DOHH2 (cell line): ENCODE data around the gene TRIM15.

Source experiments
- H3F3A ChIP-seq: fragments of 200-600 bp; sonication (generic), shearing (Covaris generic); 2 replicates; pipeline ENCODE4 v1.6.0; 2016; ENCODE audit warnings: antibody characterized with exemption, mild to moderate bottlenecking; ENCODE audit not compliant: control insufficient read depth, insufficient read depth
- H3K27ac ChIP-seq: fragments of 200-600 bp; sonication (generic); 2 replicates; pipeline ENCODE4 v1.5.1; 2014; ENCODE audit warnings: low read depth, mild to moderate bottlenecking, low read length, moderate library complexity
- H3K27me3 ChIP-seq: fragments of 200-600 bp; sonication (generic); 2 replicates; pipeline ENCODE4 v1.6.1; 2014; ENCODE audit warnings: mild to moderate bottlenecking, low read length, mixed read lengths; ENCODE audit not compliant: control insufficient read depth
- H3K36me3 ChIP-seq: fragments of 200-600 bp; sonication (generic); 2 replicates; pipeline ENCODE4 v1.6.1; 2014; ENCODE audit warnings: mild to moderate bottlenecking, low read length, moderate library complexity, mixed read lengths; ENCODE audit not compliant: control insufficient read depth
- H3K4me1 ChIP-seq: fragments of 200-600 bp; sonication (generic); 2 replicates; pipeline ENCODE4 v1.6.1; 2014; ENCODE audit warnings: mild to moderate bottlenecking, low read length, mixed read lengths; ENCODE audit not compliant: control insufficient read depth
- H3K4me2 ChIP-seq: fragments of 200-600 bp; sonication (generic); 2 replicates; pipeline ENCODE4 v1.6.0; 2014; ENCODE audit warnings: mild to moderate bottlenecking, low read length, moderate library complexity
- H3K4me3 ChIP-seq: fragments of 200-600 bp; sonication (generic); 2 replicates; pipeline ENCODE4 v1.5.1; 2014; ENCODE audit warnings: mild to moderate bottlenecking, low read length, mixed read lengths
- H3K79me2 ChIP-seq: fragments of 200-600 bp; sonication (generic); 2 replicates; pipeline ENCODE4 v1.6.1; 2014; ENCODE audit warnings: mild to moderate bottlenecking, low read length, mixed read lengths; ENCODE audit not compliant: control insufficient read depth
- H3K9me2 ChIP-seq: fragments of 200-600 bp; sonication (generic); replicated peaks from 2 replicates; pipeline ENCODE4 v1.6.1; 2014; ENCODE audit warnings: mild to moderate bottlenecking, low read length, mixed read lengths; ENCODE audit not compliant: control insufficient read depth
- H3K9me3 ChIP-seq: fragments of 200-600 bp; sonication (generic); 2 replicates; pipeline ENCODE4 v1.6.1; 2014; ENCODE audit warnings: antibody characterized with exemption, low read length, mixed read lengths; ENCODE audit not compliant: control insufficient read depth, insufficient read depth
- H4K20me1 ChIP-seq: fragments of 200-600 bp; sonication (generic); 2 replicates; pipeline ENCODE4 v1.6.0; 2014; ENCODE audit warnings: low read depth, mild to moderate bottlenecking, antibody characterized with exemption, low read length, moderate library complexity; ENCODE audit not compliant: control insufficient read depth, insufficient read depth
- EZH2phosphoT487 ChIP-seq: fragments of 200-600 bp; sonication (generic); IDR thresholded peaks from 2 replicates; pipeline ENCODE4 v1.6.1; 2017; ENCODE audit warnings: borderline replicate concordance, mild to moderate bottlenecking, antibody characterized with exemption, low read length, moderate library complexity, mixed read lengths
- TF ChIP-seq, protein P1 (sequence below): fragments of 200-600 bp; sonication (generic); IDR thresholded peaks from one replicate; pipeline ENCODE4 v1.5.1; 2014; ENCODE audit warnings: antibody characterized with exemption, mild to moderate bottlenecking, low read depth, low read length; ENCODE audit not compliant: poor library complexity, severe bottlenecking

The TRIM15 gene

GRCh38 chr6:30129265-30130178, 33.8 kb upstream of the TRIM15 start:
- Histone ChIP-seq H3K36me3 (no peaks in the 10 kb centered on the region), H3K4me2 (no peak overlapping the region), H3K27ac (no peak overlapping the region), H3K4me3 (no peak overlapping the region), H3F3A (no peaks in the 10 kb centered on the region), H3K79me2 (no peaks in the 10 kb centered on the region), H3K9me2 (no peaks in the 10 kb centered on the region), H3K27me3 (peaks cover 55% of the 10 kb centered on the region), H3K4me1 (0 out of 2 replicates have a peak, but pooled peaks cover 3% of the 10 kb centered on the region), H4K20me1 (no peaks in the 10 kb centered on the region), H3K9me3 (no peaks in the 10 kb centered on the region)
- TF ChIP-seq, protein P1, sequence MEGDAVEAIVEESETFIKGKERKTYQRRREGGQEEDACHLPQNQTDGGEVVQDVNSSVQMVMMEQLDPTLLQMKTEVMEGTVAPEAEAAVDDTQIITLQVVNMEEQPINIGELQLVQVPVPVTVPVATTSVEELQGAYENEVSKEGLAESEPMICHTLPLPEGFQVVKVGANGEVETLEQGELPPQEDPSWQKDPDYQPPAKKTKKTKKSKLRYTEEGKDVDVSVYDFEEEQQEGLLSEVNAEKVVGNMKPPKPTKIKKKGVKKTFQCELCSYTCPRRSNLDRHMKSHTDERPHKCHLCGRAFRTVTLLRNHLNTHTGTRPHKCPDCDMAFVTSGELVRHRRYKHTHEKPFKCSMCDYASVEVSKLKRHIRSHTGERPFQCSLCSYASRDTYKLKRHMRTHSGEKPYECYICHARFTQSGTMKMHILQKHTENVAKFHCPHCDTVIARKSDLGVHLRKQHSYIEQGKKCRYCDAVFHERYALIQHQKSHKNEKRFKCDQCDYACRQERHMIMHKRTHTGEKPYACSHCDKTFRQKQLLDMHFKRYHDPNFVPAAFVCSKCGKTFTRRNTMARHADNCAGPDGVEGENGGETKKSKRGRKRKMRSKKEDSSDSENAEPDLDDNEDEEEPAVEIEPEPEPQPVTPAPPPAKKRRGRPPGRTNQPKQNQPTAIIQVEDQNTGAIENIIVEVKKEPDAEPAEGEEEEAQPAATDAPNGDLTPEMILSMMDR, result no peak
- no peak for TF ChIP-seq EZH2phosphoT487

DNA sequence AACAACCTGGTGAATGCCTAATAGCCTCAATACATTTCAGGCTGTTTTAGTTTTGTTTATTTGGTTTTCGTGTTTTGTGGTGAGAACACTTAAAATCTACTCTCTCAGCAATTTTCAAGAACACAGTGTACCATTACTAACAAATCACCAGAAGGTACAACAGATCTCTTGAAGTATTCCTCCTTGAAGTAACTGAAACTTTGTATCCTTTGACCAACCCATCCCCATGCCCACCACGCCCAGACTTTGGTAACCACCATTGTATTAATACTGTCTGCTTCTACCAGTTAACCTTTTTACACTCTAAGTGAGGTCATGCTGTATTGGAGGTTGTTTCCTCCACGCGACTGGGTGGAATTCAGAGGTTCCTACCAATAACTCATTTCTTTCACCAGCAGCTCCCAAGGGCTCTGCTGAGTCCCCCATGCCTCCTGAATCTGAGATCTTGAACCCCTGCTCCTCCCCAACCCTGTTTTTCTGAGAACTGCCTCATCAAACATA, 33.1 kb upstream of the TRIM15 start:
- no peaks in the 10 kb centered on the region for H3K9me2 ChIP-seq
- H3K27me3 ChIP-seq, result peaks cover 58% of the 10 kb centered on the region
- H3K4me3 ChIP-seq, result no peak overlapping the region
- no peaks in the 10 kb centered on the region for H3K9me3 ChIP-seq
- H3K4me2 ChIP-seq, result no peak overlapping the region
- no peak overlapping the region for H3K27ac ChIP-seq
- 0 out of 2 replicates have a peak, but pooled peaks cover 3% of the 10 kb centered on the region for H3K4me1 ChIP-seq
- TF ChIP-seq EZH2phosphoT487, result no peak
- TF ChIP-seq, protein P1, result no peak
- H3K36me3 ChIP-seq, result no peaks in the 10 kb centered on the region
- H3K79me2 ChIP-seq, result no peaks in the 10 kb centered on the region
- H4K20me1 ChIP-seq, result no peaks in the 10 kb centered on the region
- H3F3A ChIP-seq, result no peaks in the 10 kb centered on the region

DNA sequence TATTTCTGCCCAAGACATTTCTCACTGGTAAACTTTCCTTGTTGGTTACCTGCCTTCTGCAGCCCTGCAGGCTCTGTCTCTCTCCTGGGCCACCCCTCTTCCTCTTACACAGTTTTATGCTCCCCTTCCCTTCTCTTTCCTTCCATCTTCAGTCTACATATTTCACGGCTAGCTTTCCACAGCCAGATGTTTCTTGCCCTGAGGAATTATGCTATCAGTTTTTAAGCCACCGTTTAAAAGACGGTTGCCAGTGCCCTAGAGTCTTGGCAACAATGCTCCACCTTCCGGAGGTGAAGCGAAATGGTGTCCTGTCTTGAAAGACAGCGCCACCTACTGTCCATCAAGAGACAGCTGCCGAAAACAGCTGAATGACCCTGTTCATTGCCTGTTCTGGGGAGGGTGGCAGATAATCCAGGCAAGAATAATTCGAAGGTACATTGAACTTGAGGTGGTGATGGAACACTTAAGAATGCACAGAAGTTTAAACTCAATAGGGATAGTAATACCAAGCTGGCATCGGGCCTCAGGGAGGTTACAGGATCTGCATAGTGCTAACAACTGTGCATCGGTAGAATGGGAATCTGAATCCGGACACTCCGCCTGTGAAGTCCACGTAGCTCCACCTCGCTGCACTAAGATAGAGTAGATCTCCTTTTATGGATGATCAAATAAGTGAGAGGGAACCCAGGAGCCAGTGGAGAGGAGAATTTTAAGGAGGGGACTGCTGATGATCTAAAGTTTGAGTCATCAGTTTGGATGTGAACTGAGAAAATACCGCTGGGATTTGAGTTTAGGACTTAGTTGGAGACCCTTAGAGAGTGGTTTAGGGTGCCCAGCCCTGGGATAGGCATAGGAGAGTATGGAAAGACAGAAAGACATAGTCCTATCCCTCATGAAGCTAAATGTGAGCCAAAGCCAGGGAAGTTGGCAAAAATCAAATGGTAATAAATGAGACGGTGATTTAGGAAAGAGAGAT, 32.2 kb upstream of the TRIM15 start:
- peaks cover 62% of the 10 kb centered on the region for H3K27me3 ChIP-seq
- no peak overlapping the region for H3K4me3 ChIP-seq
- H3K27ac ChIP-seq, result no peak overlapping the region
- peaks cover 3% of the 10 kb centered on the region for H3K4me1 ChIP-seq
- no peaks in the 10 kb centered on the region for H3K9me3 ChIP-seq
- H3K4me2 ChIP-seq, result no peak overlapping the region; the same call in 1 of the 2 replicates
- H4K20me1 ChIP-seq, result no peaks in the 10 kb centered on the region
- no peaks in the 10 kb centered on the region for H3K36me3 ChIP-seq
- no peaks in the 10 kb centered on the region for H3K9me2 ChIP-seq
- H3F3A ChIP-seq, result no peaks in the 10 kb centered on the region
- H3K79me2 ChIP-seq, result no peaks in the 10 kb centered on the region
- no peak for TF ChIP-seq EZH2phosphoT487
- TF ChIP-seq, protein P1, result peak; percentile 99
